Myocyte (in vitro differentiated cells): ENCODE results near the gene PCDHA7. TPM values are rescaled to one million over a fixed set of nuclear protein-coding genes. Genes with fewer than 3 reads are reported as not detected.
"Not testable (repeated sequence)": the region's sequence is repeated elsewhere in the genome, so short reads cannot be mapped to it uniquely, and the experiment has no call there.

ENCODE experiments used
- DNase-seq: peaks from one replicate; pipeline ENCODE4 v3.0.0-alpha.2; 2012; ENCODE audit warnings: low read depth
- total RNA-seq: library from RNA; depleted of rRNA; stranded (reverse); fragments of >200 nt; gene quantifications from 2 replicates; pipeline ENCODE4 v1.2.3, GENCODE V29; 2014

Gene PCDHA7
- total RNA-seq, 1 donor from 2014 or later = 0.48 TPM

- not testable (repeated sequence) for DNase-seq
Measured at GRCh38 chr5:140822969-140823368, 11.1 kb upstream of the PCDHA7 start.

DNA sequence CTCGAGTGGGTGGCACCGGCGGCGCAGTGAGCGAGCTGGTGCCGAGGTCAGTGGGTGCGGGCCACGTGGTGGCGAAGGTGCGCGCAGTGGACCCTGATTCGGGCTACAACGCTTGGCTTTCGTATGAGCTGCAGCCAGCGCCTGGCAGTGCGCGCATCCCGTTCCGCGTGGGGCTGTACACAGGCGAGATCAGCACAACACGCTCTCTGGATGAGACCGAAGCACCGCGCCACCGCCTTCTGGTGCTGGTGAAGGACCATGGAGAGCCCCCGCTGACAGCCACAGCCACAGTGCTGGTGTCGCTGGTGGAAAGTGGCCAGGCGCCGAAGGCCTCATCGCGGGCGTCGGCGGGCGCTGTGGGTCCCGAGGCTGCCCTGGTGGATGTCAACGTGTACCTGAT, 10.6 kb upstream of the PCDHA7 start:
- no peak for DNase-seq

- no peak for DNase-seq
Measured at GRCh38 chr5:140827704-140828361, 6.2 kb upstream of the PCDHA7 start, which contains the start of gene PCDHA6. PCDHA6 (plus strand) TSS chr5:140827960; CDS start chr5:140828092, 132 bp downstream.

DNA sequence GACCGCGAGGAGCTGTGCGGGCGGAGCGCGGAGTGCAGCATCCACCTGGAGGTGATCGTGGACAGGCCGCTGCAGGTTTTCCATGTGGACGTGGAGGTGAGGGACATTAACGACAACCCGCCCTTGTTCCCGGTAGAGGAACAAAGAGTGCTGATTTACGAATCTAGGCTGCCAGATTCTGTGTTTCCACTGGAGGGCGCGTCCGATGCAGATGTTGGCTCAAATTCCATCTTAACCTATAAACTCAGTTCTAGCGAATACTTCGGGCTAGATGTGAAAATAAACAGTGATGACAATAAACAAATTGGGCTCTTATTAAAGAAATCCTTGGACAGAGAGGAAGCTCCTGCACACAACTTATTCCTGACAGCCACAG, 5.7 kb upstream of the PCDHA7 start:
- DNase-seq = no peak

DNA sequence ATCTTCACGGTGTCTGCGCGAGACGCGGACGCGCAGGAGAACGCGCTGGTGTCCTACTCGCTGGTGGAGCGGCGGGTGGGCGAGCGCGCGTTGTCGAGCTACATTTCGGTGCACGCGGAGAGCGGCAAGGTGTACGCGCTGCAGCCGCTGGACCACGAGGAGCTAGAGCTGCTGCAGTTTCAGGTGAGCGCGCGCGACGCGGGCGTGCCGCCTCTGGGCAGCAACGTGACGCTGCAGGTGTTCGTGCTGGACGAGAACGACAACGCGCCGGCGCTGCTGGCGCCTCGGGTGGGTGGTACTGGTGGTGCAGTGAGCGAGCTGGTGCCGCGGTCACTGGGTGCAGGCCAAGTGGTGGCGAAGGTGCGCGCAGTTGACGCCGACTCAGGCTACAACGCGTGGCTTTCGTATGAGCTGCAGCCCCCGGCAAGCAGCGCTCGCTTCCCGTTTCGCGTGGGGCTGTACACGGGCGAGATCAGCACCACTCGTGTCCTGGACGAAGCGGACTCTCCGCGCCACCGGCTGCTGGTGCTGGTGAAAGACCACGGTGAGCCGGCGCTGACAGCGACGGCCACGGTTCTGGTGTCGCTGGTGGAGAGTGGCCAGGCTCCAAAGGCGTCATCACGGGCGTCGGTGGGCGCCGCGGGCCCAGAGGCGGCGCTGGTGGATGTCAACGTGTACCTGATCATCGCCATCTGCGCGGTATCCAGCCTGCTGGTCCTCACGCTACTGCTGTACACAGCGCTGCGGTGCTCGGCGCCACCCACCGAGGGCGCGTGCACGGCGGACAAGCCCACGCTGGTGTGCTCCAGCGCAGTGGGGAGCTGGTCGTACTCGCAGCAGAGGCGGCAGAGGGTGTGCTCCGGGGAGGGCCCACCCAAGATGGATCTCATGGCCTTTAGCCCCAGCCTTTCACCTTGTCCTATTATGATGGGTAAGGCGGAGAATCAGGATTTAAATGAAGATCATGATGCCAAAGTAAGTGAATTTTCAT, 4.3 kb upstream of the PCDHA7 start:
- DNase-seq = not testable (repeated sequence)

DNA sequence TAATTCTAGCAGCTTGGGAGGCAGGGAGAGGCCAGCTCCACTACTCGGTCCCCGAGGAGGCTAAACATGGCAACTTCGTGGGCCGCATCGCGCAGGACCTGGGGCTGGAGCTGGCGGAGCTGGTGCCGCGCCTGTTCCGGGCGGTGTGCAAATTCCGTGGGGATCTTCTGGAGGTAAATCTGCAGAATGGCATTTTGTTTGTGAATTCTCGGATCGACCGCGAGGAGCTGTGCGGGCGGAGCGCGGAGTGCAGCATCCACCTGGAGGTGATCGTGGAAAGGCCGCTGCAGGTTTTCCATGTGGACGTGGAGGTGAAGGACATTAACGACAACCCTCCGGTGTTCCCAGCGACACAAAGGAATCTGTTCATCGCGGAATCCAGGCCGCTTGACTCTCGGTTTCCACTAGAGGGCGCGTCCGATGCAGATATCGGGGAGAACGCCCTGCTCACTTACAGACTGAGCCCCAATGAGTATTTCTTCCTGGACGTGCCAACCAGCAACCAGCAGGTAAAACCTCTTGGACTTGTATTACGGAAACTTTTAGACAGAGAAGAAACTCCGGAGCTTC, 455 bp downstream of the PCDHA7 start:
- DNase-seq = not testable (repeated sequence)

DNA sequence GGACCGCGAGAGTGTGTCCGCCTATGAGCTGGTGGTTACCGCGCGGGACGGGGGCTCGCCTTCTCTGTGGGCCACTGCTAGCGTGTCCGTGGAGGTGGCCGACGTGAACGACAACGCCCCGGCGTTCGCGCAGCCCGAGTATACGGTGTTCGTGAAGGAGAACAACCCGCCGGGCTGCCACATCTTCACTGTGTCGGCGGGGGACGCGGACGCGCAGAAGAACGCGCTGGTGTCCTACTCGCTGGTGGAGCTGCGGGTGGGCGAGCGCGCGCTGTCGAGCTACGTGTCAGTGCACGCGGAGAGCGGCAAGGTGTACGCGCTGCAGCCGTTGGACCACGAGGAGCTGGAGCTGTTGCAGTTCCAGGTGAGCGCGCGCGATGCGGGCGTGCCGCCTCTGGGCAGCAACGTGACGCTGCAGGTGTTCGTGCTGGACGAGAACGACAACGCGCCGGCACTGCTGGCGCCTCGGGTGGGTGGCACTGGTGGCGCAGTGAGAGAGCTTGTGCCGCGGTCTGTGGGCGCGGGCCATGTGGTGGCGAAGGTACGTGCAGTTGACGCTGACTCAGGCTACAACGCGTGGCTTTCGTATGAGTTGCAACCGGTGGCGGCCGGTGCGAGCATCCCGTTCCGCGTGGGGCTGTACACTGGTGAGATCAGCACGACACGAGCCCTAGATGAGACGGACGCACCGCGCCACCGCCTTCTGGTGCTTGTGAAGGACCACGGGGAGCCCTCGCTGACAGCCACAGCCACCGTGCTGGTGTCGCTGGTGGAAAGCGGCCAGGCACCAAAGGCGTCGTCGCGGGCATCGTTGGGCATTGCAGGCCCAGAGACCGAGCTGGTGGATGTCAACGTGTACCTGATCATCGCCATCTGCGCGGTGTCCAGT, 1.8 kb downstream of the PCDHA7 start:
- DNase-seq = no peak

DNA sequence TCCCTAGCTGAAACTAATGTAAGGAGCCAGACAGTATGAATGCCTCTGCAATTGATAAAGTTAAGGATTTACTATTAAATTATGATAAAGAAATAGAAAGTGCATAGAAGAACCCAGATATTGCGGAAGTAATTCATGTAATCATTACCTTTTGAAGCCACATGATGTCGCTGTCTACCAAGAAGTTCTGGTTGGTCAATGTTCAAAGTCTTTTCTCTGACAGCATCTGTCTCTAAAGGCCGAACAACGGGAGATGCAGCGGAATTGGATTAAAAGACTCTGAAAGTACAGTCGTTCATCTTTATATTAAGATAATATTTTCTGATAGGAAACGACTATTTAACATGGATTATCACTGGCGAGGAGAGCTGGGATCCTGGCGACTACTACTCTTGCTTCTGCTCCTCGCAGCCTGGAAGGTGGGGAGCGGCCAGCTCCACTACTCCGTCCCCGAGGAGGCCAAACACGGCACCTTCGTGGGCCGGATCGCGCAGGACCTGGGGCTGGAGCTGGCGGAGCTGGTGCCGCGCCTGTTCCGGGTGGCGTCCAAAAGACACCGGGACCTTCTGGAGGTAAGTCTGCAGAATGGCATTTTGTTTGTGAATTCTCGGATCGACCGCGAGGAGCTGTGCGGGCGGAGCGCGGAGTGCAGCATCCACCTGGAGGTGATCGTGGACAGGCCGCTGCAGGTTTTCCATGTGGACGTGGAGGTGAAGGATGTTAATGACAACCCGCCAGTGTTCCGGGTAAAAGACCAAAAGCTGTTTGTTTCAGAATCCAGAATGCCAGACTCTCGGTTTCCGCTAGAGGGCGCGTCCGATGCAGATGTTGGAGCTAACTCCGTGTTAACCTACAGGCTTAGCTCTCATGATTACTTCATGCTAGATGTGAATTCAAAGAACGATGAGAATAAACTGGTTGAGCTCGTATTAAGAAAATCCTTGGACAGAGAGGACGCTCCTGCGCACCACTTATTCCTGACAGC, 7.2 kb downstream of the PCDHA7 start, which contains the start of gene PCDHA8:
TSS of gene PCDHA8 (plus strand) at position 210 of the 985 bp plus-strand sequence. CDS start at position 345, 135 bp downstream.
- no peak for DNase-seq

DNA sequence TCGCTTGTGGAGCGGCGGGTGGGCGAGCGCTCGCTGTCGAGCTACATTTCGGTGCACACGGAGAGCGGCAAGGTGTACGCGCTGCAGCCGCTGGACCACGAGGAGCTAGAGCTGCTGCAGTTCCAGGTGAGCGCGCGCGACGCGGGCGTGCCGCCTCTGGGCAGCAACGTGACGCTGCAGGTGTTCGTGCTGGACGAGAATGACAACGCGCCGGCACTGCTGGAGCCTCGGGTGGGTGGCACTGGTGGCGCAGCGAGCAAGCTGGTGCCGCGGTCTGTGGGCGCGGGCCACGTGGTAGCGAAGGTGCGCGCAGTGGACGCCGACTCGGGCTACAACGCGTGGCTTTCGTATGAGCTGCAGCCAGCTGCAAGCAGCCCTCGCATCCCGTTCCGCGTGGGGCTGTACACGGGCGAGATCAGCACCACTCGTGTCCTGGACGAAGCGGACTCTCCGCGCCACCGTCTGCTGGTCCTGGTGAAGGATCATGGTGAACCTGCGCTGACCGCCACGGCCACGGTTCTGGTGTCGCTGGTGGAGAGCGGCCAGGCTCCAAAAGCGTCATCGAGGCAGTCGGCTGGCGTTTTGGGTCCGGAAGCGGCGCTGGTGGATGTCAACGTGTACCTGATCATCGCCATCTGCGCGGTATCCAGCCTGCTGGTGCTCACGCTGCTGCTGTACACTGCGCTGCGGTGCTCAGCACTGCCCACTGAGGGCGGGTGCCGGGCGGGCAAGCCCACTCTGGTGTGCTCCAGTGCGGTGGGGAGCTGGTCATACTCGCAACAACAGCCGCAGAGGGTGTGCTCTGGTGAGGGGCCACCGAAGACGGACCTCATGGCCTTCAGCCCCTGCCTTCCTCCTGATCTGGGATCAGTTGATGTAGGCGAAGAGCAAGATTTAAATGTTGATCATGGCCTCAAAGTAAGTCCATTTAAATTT, 9.0 kb downstream of the PCDHA7 start:
- DNase-seq = no peak

- DNase-seq = peak; percentile 14
Measured at GRCh38 chr5:140848139-140849102, 14.4 kb downstream of the PCDHA7 start, which contains the start of gene PCDHA9. PCDHA9 (plus strand) TSS chr5:140848382; CDS start chr5:140848496, 114 bp downstream.

GRCh38 chr5:140849831-140850634, 16.0 kb downstream of the PCDHA7 start:
- DNase-seq = not testable (repeated sequence)

DNA sequence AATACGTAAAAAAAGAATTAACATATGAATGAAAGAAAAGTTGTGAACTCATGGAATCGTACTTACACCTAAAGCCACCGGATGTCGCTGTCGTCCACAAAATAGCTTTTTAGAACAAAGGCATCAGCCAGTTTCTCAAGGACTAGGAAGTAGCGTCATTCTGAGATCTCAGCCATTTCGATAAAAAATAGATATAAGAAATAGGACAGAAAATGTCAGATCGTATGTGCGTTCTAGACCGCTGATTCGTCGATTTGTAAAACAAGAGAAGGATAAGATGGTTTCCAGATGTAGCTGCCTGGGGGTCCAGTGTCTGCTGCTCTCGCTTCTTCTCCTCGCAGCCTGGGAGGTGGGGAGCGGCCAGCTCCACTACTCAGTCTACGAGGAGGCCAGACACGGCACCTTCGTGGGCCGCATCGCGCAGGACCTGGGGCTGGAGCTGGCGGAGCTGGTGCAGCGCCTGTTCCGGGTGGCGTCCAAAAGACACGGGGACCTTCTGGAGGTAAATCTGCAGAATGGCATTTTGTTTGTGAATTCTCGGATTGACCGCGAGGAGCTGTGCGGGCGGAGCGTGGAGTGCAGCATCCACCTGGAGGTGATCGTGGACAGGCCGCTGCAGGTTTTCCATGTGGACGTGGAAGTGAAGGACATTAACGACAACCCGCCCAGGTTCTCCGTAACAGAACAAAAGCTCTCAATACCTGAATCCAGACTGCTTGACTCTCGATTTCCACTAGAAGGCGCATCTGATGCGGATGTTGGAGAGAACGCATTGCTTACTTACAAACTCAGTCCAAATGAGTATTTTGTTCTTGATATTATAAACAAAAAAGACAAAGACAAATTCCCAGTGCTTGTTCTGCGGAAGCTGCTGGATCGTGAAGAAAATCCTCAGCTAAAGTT, 22.0 kb downstream of the PCDHA7 start, which contains the start of gene PCDHA10:
TSS of gene PCDHA10 (plus strand) at position 126 of the 903 bp plus-strand sequence. CDS start at position 278, 152 bp downstream.
- peak; percentile 2 for DNase-seq

DNA sequence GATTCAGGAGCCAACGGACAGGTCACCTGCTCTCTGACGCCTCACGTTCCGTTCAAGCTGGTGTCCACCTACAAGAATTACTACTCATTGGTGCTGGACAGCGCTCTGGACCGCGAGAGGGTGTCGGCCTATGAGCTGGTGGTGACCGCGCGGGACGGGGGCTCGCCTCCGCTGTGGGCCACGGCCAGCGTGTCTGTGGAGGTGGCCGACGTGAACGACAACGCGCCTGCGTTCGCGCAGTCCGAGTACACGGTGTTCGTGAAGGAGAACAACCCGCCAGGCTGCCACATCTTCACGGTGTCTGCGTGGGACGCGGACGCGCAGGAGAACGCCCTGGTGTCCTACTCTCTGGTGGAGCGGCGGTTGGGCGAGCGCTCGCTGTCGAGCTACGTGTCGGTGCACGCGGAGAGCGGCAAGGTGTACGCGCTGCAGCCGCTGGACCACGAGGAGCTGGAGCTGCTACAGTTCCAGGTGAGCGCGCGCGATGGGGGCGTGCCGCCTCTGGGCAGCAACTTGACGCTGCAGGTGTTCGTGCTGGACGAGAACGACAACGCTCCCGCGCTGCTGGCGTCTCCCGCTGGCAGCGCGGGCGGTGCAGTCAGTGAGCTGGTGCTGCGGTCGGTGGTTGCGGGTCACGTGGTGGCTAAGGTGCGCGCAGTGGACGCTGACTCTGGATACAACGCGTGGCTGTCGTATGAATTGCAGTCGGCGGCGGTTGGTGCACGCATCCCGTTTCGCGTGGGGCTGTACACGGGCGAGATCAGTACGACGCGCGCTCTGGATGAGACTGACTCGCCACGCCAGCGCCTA, 23.3 kb downstream of the PCDHA7 start:
- no peak for DNase-seq

DNA sequence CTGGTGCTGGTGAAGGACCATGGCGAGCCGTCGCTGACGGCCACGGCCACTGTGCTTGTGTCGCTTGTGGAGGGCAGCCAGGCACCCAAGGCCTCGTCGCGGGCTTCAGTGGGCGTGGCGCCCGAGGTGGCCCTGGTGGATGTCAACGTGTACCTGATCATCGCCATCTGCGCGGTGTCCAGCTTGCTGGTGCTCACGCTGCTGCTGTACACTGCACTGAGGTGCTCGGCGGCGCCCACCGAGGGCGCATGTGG, 23.8 kb downstream of the PCDHA7 start:
- DNase-seq = no peak
